SJCRH30 (cell line): Measurements from ENCODE around the gene GALNT7. TPM values are rescaled to one million over a fixed set of nuclear protein-coding genes. Genes with fewer than 3 reads are reported as not detected.

ENCODE experiments used
- DNase-seq, 2 experiments: peaks; one replicate each; pipeline ENCODE4 v3.0.0-alpha.2; 2015 to 2020
- H3K27ac ChIP-seq: fragments of 250-450 bp; sonication (Bioruptor Pico); 2 replicates; pipeline ENCODE4 v1.5.1; 2020; ENCODE audit warnings: mild to moderate bottlenecking, moderate library complexity
- H3K27me3 ChIP-seq: fragments of 250-450 bp; sonication (Bioruptor Pico); 2 replicates; pipeline ENCODE4 v1.5.1; 2020; ENCODE audit warnings: mild to moderate bottlenecking, moderate library complexity
- H3K36me3 ChIP-seq: fragments of 250-450 bp; sonication (Bioruptor Pico); 2 replicates; pipeline ENCODE4 v1.5.1; 2020; ENCODE audit warnings: mild to moderate bottlenecking, moderate library complexity
- H3K4me1 ChIP-seq: fragments of 250-450 bp; sonication (Bioruptor Pico); 2 replicates; pipeline ENCODE4 v1.5.1; 2020; ENCODE audit warnings: mild to moderate bottlenecking, moderate library complexity
- H3K4me3 ChIP-seq: fragments of 250-450 bp; sonication (Bioruptor Pico); 2 replicates; pipeline ENCODE4 v1.5.1; 2020; ENCODE audit warnings: mild to moderate bottlenecking, moderate library complexity
- H3K9me3 ChIP-seq: fragments of 250-450 bp; sonication (Bioruptor Pico); replicated peaks from 2 replicates; pipeline ENCODE4 v1.5.1; 2020; ENCODE audit warnings: mild to moderate bottlenecking, moderate library complexity
- total RNA-seq: library from RNA; depleted of rRNA; stranded (reverse); fragments of >200 nt; shearing (Covaris generic); gene quantifications from 2 replicates; pipeline ENCODE4 v1.2.3, GENCODE V29; 2014

The GALNT7 gene
- total RNA-seq, 1 experiment from 2014 or later: 48.4 TPM

GRCh38 chr4:173284463-173284862 is 115.9 kb downstream of the GALNT7 start:
- no peak for DNase-seq
- H3K4me1 ChIP-seq: no peaks in the 10 kb centered on the region
- H3K9me3 ChIP-seq: no peaks in the 10 kb centered on the region; the same call in 1 of the 2 replicates
- H3K27ac ChIP-seq: no peak overlapping the region
- H3K27me3 ChIP-seq: no peaks in the 10 kb centered on the region
- H3K4me3 ChIP-seq: no peak overlapping the region
- no peaks in the 10 kb centered on the region for H3K36me3 ChIP-seq

- Histone ChIP-seq H3K36me3 (no peaks in the 10 kb centered on the region), H3K4me3 (no peak overlapping the region), H3K27ac (no peak overlapping the region), H3K4me1 (no peaks in the 10 kb centered on the region), H3K27me3 (no peaks in the 10 kb centered on the region), H3K9me3 (no peaks in the 10 kb centered on the region; the same call in 1 of the 2 replicates)
- no peak for DNase-seq
Observed at GRCh38 chr4:173287486-173287885, 118.9 kb downstream of the GALNT7 start.

GRCh38 chr4:173288296-173288695 is 119.7 kb downstream of the GALNT7 start:
- H3K27ac ChIP-seq: no peak overlapping the region
- no peak overlapping the region for H3K4me3 ChIP-seq
- H3K9me3 ChIP-seq: no peaks in the 10 kb centered on the region; the same call in 1 of the 2 replicates
- no peaks in the 10 kb centered on the region for H3K27me3 ChIP-seq
- DNase-seq: peak; percentile 36 to 62
- no peaks in the 10 kb centered on the region for H3K36me3 ChIP-seq
- no peaks in the 10 kb centered on the region for H3K4me1 ChIP-seq

- no peaks in the 10 kb centered on the region for H3K27me3 ChIP-seq
- no peaks in the 10 kb centered on the region for H3K4me1 ChIP-seq
- no peak for DNase-seq
- no peaks in the 10 kb centered on the region for H3K36me3 ChIP-seq
- no peak overlapping the region for H3K4me3 ChIP-seq
- no peak overlapping the region for H3K27ac ChIP-seq
- H3K9me3 ChIP-seq: no peaks in the 10 kb centered on the region; the same call in 1 of the 2 replicates
Observed at GRCh38 chr4:173288698-173289352, 120.2 kb downstream of the GALNT7 start.

GRCh38 chr4:173289353-173289727 is 120.7 kb downstream of the GALNT7 start:
- Histone ChIP-seq H3K27ac (no peak overlapping the region), H3K36me3 (no peaks in the 10 kb centered on the region), H3K4me3 (no peak overlapping the region), H3K4me1 (no peaks in the 10 kb centered on the region), H3K9me3 (no peaks in the 10 kb centered on the region; the same call in 1 of the 2 replicates), H3K27me3 (no peaks in the 10 kb centered on the region)
- DNase-seq: no peak

- no peaks in the 10 kb centered on the region for H3K36me3 ChIP-seq
- H3K27ac ChIP-seq: no peak overlapping the region
- H3K4me1 ChIP-seq: no peaks in the 10 kb centered on the region
- no peaks in the 10 kb centered on the region; the same call in 1 of the 2 replicates for H3K9me3 ChIP-seq
- H3K4me3 ChIP-seq: no peak overlapping the region
- DNase-seq: no peak
- H3K27me3 ChIP-seq: no peaks in the 10 kb centered on the region
Observed at GRCh38 chr4:173291899-173292298, 123.3 kb downstream of the GALNT7 start.

GRCh38 chr4:173293663-173294062 is 125.1 kb downstream of the GALNT7 start:
- no peak overlapping the region for H3K4me3 ChIP-seq
- no peak for DNase-seq
- H3K9me3 ChIP-seq: no peaks in the 10 kb centered on the region
- H3K36me3 ChIP-seq: no peaks in the 10 kb centered on the region
- no peak overlapping the region for H3K27ac ChIP-seq
- no peaks in the 10 kb centered on the region for H3K4me1 ChIP-seq
- H3K27me3 ChIP-seq: no peaks in the 10 kb centered on the region

GRCh38 chr4:173294444-173294843 is 125.8 kb downstream of the GALNT7 start:
- Histone ChIP-seq H3K27me3 (no peaks in the 10 kb centered on the region), H3K4me3 (no peak overlapping the region), H3K36me3 (no peaks in the 10 kb centered on the region), H3K27ac (no peak overlapping the region), H3K4me1 (no peaks in the 10 kb centered on the region), H3K9me3 (no peaks in the 10 kb centered on the region)
- DNase-seq: no peak

GRCh38 chr4:173301518-173302201 is 133.0 kb downstream of the GALNT7 start:
- peak; percentile 4 to 52 for DNase-seq
- no peaks in the 10 kb centered on the region for H3K27me3 ChIP-seq
- no peak overlapping the region for H3K4me3 ChIP-seq
- no peak overlapping the region for H3K27ac ChIP-seq
- no peaks in the 10 kb centered on the region; the same call in 1 of the 2 replicates for H3K36me3 ChIP-seq
- H3K4me1 ChIP-seq: no peaks in the 10 kb centered on the region
- H3K9me3 ChIP-seq: no peaks in the 10 kb centered on the region

GRCh38 chr4:173307778-173308177 is 139.2 kb downstream of the GALNT7 start:
- Histone ChIP-seq H3K4me1 (no peaks in the 10 kb centered on the region), H3K4me3 (no peak overlapping the region), H3K27me3 (no peaks in the 10 kb centered on the region), H3K9me3 (no peaks in the 10 kb centered on the region), H3K36me3 (no peaks in the 10 kb centered on the region; the same call in 1 of the 2 replicates), H3K27ac (no peak overlapping the region)
- no peak for DNase-seq

GRCh38 chr4:173311368-173311767 is 142.8 kb downstream of the GALNT7 start:
- no peaks in the 10 kb centered on the region for H3K27me3 ChIP-seq

GRCh38 chr4:173314715-173315114 is 146.1 kb downstream of the GALNT7 start:
- no peaks in the 10 kb centered on the region for H3K27me3 ChIP-seq
- no peak for DNase-seq
- peaks cover 6% of the 10 kb centered on the region; the same call in 1 of the 2 replicates for H3K36me3 ChIP-seq
- H3K4me3 ChIP-seq: no peak overlapping the region
- H3K27ac ChIP-seq: no peak overlapping the region
- no peaks in the 10 kb centered on the region for H3K9me3 ChIP-seq
- H3K4me1 ChIP-seq: peaks cover 3% of the 10 kb centered on the region

More at GRCh38 chr4:173311368-173311767, 142.8 kb downstream of the GALNT7 start:
- no peak overlapping the region for H3K4me3 ChIP-seq
- no peak overlapping the region for H3K27ac ChIP-seq
- H3K36me3 ChIP-seq: peaks cover 3% of the 10 kb centered on the region
- no peak for DNase-seq
- H3K4me1 ChIP-seq: no peaks in the 10 kb centered on the region
- no peaks in the 10 kb centered on the region for H3K9me3 ChIP-seq

- Histone ChIP-seq H3K4me1 (peaks cover 3% of the 10 kb centered on the region), H3K9me3 (no peaks in the 10 kb centered on the region), H3K36me3 (peaks cover 6% of the 10 kb centered on the region; the same call in 1 of the 2 replicates), H3K27ac (no peak overlapping the region), H3K4me3 (no peak overlapping the region), H3K27me3 (no peaks in the 10 kb centered on the region)
- DNase-seq: no peak
Observed at GRCh38 chr4:173316060-173316459, 147.4 kb downstream of the GALNT7 start.

- H3K27me3 ChIP-seq: no peaks in the 10 kb centered on the region
- H3K27ac ChIP-seq: no peak overlapping the region
- DNase-seq: peak in 1 of 2 experiments; percentile 9
Observed at GRCh38 chr4:173317004-173317403, 148.4 kb downstream of the GALNT7 start.

GRCh38 chr4:173318240-173318639 is 149.6 kb downstream of the GALNT7 start:
- no peak overlapping the region for H3K27ac ChIP-seq
- H3K4me1 ChIP-seq: peaks cover 3% of the 10 kb centered on the region
- H3K4me3 ChIP-seq: no peak overlapping the region
- H3K27me3 ChIP-seq: no peaks in the 10 kb centered on the region
- H3K36me3 ChIP-seq: peaks cover 6% of the 10 kb centered on the region; the same call in 1 of the 2 replicates
- DNase-seq: no peak
- H3K9me3 ChIP-seq: no peaks in the 10 kb centered on the region

More at GRCh38 chr4:173317004-173317403, 148.4 kb downstream of the GALNT7 start:
- Histone ChIP-seq H3K36me3 (peaks cover 6% of the 10 kb centered on the region; the same call in 1 of the 2 replicates), H3K9me3 (no peaks in the 10 kb centered on the region), H3K4me3 (no peak overlapping the region), H3K4me1 (peaks cover 3% of the 10 kb centered on the region)
